ENCODE results near the gene MGAM2. TPM values are rescaled to one million over a fixed set of nuclear protein-coding genes. Genes with fewer than 3 reads are reported as not detected.

The MGAM2 gene
- total RNA-seq, 1 donor from 2014 or later, result 0.15 TPM

- no peaks in the 10 kb centered on the region for H3K36me3 Mint-ChIP-seq (ENCODE audit: low read depth, unreplicated experiment)
- no peak overlapping the region for H3K4me3 Mint-ChIP-seq (ENCODE audit: unreplicated experiment)
- H3K4me1 Mint-ChIP-seq (ENCODE audit: unreplicated experiment), result no peaks in the 10 kb centered on the region
- TF ChIP-seq CTCF (IDR thresholded peaks at IDR 0.05; ENCODE audit: unreplicated experiment), result no peak
- H3K9me3 Mint-ChIP-seq (ENCODE audit: unreplicated experiment), result no peaks in the 10 kb centered on the region
- no peak for DNase-seq (ENCODE audit: low spot score)
- H3K27me3 Mint-ChIP-seq (ENCODE audit: unreplicated experiment), result no peaks in the 10 kb centered on the region
- H3K27ac Mint-ChIP-seq (ENCODE audit: unreplicated experiment), result no peak overlapping the region
Measured at GRCh38 chr7:142174441-142174840, 62.9 kb downstream of the MGAM2 start.

- Mint-ChIP-seq H3K27me3 (ENCODE audit: unreplicated experiment) (no peaks in the 10 kb centered on the region), H3K36me3 (ENCODE audit: low read depth, unreplicated experiment) (no peaks in the 10 kb centered on the region), H3K4me1 (ENCODE audit: unreplicated experiment) (no peaks in the 10 kb centered on the region), H3K27ac (ENCODE audit: unreplicated experiment) (no peak overlapping the region), H3K4me3 (ENCODE audit: unreplicated experiment) (no peak overlapping the region), H3K9me3 (ENCODE audit: unreplicated experiment) (no peaks in the 10 kb centered on the region)
- DNase-seq (ENCODE audit: low spot score), result no peak
- TF ChIP-seq CTCF (IDR thresholded peaks at IDR 0.05; ENCODE audit: unreplicated experiment), result no peak
Measured at GRCh38 chr7:142175594-142175993, 64.1 kb downstream of the MGAM2 start.

GRCh38 chr7:142176901-142177300 is 65.4 kb downstream of the MGAM2 start:
- TF ChIP-seq CTCF (IDR thresholded peaks at IDR 0.05; ENCODE audit: unreplicated experiment), result no peak
- no peak overlapping the region for H3K27ac Mint-ChIP-seq (ENCODE audit: unreplicated experiment)
- DNase-seq (ENCODE audit: low spot score), result no peak
- no peaks in the 10 kb centered on the region for H3K9me3 Mint-ChIP-seq (ENCODE audit: unreplicated experiment)
- no peaks in the 10 kb centered on the region for H3K36me3 Mint-ChIP-seq (ENCODE audit: low read depth, unreplicated experiment)
- no peaks in the 10 kb centered on the region for H3K4me1 Mint-ChIP-seq (ENCODE audit: unreplicated experiment)
- H3K4me3 Mint-ChIP-seq (ENCODE audit: unreplicated experiment), result no peak overlapping the region
- no peaks in the 10 kb centered on the region for H3K27me3 Mint-ChIP-seq (ENCODE audit: unreplicated experiment)

GRCh38 chr7:142177869-142178268 is 66.4 kb downstream of the MGAM2 start:
- H3K27ac Mint-ChIP-seq (ENCODE audit: unreplicated experiment), result no peak overlapping the region
- H3K4me1 Mint-ChIP-seq (ENCODE audit: unreplicated experiment), result no peaks in the 10 kb centered on the region
- no peak for TF ChIP-seq CTCF (IDR thresholded peaks at IDR 0.05; ENCODE audit: unreplicated experiment)
- H3K9me3 Mint-ChIP-seq (ENCODE audit: unreplicated experiment), result no peaks in the 10 kb centered on the region
- peaks cover 4% of the 10 kb centered on the region for H3K27me3 Mint-ChIP-seq (ENCODE audit: unreplicated experiment)
- no peaks in the 10 kb centered on the region for H3K36me3 Mint-ChIP-seq (ENCODE audit: low read depth, unreplicated experiment)
- DNase-seq (ENCODE audit: low spot score), result no peak
- no peak overlapping the region for H3K4me3 Mint-ChIP-seq (ENCODE audit: unreplicated experiment)

- TF ChIP-seq CTCF (IDR thresholded peaks at IDR 0.05; ENCODE audit: unreplicated experiment), result no peak
- no peak overlapping the region for H3K4me3 Mint-ChIP-seq (ENCODE audit: unreplicated experiment)
- DNase-seq (ENCODE audit: low spot score), result no peak
- H3K27me3 Mint-ChIP-seq (ENCODE audit: unreplicated experiment), result peaks cover 4% of the 10 kb centered on the region
- no peaks in the 10 kb centered on the region for H3K9me3 Mint-ChIP-seq (ENCODE audit: unreplicated experiment)
- no peaks in the 10 kb centered on the region for H3K4me1 Mint-ChIP-seq (ENCODE audit: unreplicated experiment)
- H3K36me3 Mint-ChIP-seq (ENCODE audit: low read depth, unreplicated experiment), result no peaks in the 10 kb centered on the region
- no peak overlapping the region for H3K27ac Mint-ChIP-seq (ENCODE audit: unreplicated experiment)
Measured at GRCh38 chr7:142180426-142180825, 68.9 kb downstream of the MGAM2 start.
